Measurements from ENCODE around the gene IL17RD. TPM values are rescaled to one million over a fixed set of nuclear protein-coding genes. Genes with fewer than 3 reads are reported as not detected.

Gene IL17RD
- total RNA-seq, 1 donor from 2014 or later = 10.7 TPM

DNA sequence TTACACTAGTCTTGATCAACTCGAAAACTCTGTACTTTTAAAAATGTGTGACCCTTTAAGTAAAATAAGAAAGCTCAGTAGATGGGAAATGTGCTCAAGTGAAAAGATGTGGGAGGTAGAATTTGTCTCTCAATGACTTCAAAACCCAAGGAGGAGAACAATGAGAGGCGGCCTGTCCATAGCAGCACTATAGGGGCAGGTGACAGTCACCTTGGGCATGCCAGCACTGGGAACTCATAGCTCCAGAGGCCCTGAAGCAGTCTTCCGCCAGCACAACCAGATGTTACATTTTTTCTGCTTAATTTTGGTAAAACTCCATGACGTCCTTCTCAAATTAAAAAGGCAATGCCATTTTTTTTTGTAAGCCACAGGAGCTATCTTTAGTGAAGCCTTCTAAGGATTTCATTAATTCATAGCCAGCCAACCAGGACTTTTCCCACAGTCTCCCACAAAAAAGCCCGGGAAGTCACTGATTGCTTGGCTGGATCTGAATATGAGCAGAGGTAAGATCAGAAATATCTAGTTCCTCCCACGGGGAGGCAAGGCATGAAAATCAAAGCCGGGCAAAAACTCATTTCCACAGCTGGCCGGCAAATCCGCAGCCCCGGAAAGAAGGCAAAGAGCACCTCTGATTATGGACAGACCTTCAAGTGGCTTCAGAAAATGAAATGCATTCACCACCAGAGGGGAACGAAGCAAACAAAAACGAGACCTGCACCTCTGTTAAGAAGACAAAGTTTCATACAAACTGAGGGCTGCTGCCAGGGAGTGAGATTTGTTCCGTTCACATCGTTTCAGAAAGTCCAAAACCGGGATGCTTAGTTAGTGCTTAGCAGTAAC is 10.5 kb downstream of the IL17RD start:
- Mint-ChIP-seq H3K27me3 (ENCODE audit: unreplicated experiment) (peaks cover 15% of the 10 kb centered on the region), H3K9me3 (ENCODE audit: unreplicated experiment) (no peaks in the 10 kb centered on the region), H3K36me3 (ENCODE audit: low read depth, unreplicated experiment) (peaks cover 4% of the 10 kb centered on the region), H3K4me3 (ENCODE audit: unreplicated experiment) (no peak overlapping the region), H3K27ac (ENCODE audit: unreplicated experiment) (no peak overlapping the region), H3K4me1 (ENCODE audit: unreplicated experiment) (peaks cover 35% of the 10 kb centered on the region)
- no peak for DNase-seq (ENCODE audit: low spot score)
- TF ChIP-seq, protein P1, sequence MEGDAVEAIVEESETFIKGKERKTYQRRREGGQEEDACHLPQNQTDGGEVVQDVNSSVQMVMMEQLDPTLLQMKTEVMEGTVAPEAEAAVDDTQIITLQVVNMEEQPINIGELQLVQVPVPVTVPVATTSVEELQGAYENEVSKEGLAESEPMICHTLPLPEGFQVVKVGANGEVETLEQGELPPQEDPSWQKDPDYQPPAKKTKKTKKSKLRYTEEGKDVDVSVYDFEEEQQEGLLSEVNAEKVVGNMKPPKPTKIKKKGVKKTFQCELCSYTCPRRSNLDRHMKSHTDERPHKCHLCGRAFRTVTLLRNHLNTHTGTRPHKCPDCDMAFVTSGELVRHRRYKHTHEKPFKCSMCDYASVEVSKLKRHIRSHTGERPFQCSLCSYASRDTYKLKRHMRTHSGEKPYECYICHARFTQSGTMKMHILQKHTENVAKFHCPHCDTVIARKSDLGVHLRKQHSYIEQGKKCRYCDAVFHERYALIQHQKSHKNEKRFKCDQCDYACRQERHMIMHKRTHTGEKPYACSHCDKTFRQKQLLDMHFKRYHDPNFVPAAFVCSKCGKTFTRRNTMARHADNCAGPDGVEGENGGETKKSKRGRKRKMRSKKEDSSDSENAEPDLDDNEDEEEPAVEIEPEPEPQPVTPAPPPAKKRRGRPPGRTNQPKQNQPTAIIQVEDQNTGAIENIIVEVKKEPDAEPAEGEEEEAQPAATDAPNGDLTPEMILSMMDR (IDR thresholded peaks at IDR 0.05; ENCODE audit: unreplicated experiment) = no peak

DNA sequence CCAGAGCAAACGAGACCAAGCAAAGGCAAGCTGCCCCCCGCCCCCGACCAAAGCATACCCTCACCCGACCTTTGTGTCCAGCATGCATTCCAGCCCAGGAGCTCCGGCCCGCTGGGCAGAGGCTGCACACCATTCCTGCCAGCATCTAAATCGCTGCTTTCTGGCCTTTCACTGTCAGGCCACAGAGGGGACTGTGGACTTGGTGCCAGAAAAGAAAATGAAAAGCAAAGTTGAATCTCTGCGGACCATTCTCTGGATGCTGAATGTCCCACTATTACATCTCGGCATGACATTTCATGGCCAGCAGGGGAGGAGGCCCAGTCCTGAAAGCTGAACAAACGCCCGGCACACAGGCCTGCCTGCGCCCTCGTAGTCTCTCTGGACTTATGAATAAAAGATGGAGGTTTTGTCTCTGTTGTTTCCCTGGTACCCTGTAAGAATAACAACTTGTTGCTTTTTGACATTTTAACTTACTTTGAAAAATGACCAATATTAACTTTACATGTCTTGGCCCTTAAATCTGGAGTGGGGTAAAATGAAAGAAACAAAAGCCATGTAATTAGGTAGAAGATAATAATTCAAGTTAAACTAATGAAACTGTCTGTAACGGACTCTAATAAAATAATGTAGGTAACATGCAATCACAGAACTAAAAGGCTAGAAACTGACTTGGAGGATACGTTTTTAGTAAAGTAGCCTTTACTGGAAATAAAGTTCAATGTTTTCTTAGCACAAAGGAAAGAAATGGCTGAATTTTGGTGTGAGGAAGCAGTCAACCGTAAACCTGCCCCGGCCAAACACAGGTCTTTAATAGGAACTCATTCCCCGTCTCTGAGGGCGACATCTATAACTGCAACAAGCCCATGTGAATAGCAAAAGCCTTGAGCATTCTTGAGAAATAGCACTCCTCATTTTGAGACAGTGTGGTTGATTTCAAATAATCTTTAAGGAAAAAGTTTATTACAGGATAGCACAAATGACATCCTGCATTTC is 12.7 kb downstream of the IL17RD start:
- no peak overlapping the region for H3K4me3 Mint-ChIP-seq (ENCODE audit: unreplicated experiment)
- peaks cover 15% of the 10 kb centered on the region for H3K27me3 Mint-ChIP-seq (ENCODE audit: unreplicated experiment)
- peaks cover 17% of the 10 kb centered on the region for H3K4me1 Mint-ChIP-seq (ENCODE audit: unreplicated experiment)
- H3K9me3 Mint-ChIP-seq (ENCODE audit: unreplicated experiment) = no peaks in the 10 kb centered on the region
- DNase-seq (ENCODE audit: low spot score) = no peak
- H3K27ac Mint-ChIP-seq (ENCODE audit: unreplicated experiment) = no peak overlapping the region
- H3K36me3 Mint-ChIP-seq (ENCODE audit: low read depth, unreplicated experiment) = peaks cover 4% of the 10 kb centered on the region
- TF ChIP-seq, protein P1 (IDR thresholded peaks at IDR 0.05; ENCODE audit: unreplicated experiment) = no peak

GRCh38 chr3:57151749-57152148 is 13.4 kb downstream of the IL17RD start:
- no peak for DNase-seq (ENCODE audit: low spot score)
- H3K4me3 Mint-ChIP-seq (ENCODE audit: unreplicated experiment) = no peak overlapping the region
- H3K36me3 Mint-ChIP-seq (ENCODE audit: low read depth, unreplicated experiment) = peaks cover 4% of the 10 kb centered on the region
- H3K9me3 Mint-ChIP-seq (ENCODE audit: unreplicated experiment) = no peaks in the 10 kb centered on the region
- H3K27ac Mint-ChIP-seq (ENCODE audit: unreplicated experiment) = no peak overlapping the region
- peaks cover 13% of the 10 kb centered on the region for H3K27me3 Mint-ChIP-seq (ENCODE audit: unreplicated experiment)
- TF ChIP-seq, protein P1 (IDR thresholded peaks at IDR 0.05; ENCODE audit: unreplicated experiment) = no peak
- peaks cover 12% of the 10 kb centered on the region for H3K4me1 Mint-ChIP-seq (ENCODE audit: unreplicated experiment)

DNA sequence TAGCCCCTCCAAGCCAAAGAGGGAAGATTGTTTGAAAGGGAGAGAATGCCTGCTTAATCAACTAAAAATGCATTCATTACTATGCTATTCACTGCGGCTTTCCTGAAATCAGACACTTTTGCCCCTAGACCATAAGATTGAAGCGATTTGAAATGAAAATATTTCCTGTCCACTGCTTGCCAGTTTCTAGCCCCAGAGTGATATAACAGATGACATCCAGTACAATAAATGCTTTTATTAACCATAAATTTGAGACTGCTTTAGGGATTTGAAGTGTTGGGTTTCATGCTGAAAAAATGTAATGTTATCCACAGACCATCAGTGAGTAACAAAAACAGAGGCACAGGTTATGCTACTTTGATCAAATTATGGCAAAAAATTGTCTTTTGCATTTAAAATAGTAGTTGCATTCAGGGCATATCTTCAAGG is 14.1 kb downstream of the IL17RD start:
- H3K4me3 Mint-ChIP-seq (ENCODE audit: unreplicated experiment) = no peak overlapping the region
- peaks cover 9% of the 10 kb centered on the region for H3K4me1 Mint-ChIP-seq (ENCODE audit: unreplicated experiment)
- peaks cover 9% of the 10 kb centered on the region for H3K27me3 Mint-ChIP-seq (ENCODE audit: unreplicated experiment)
- H3K27ac Mint-ChIP-seq (ENCODE audit: unreplicated experiment) = no peak overlapping the region
- H3K36me3 Mint-ChIP-seq (ENCODE audit: low read depth, unreplicated experiment) = peaks cover 3% of the 10 kb centered on the region
- TF ChIP-seq, protein P1 (IDR thresholded peaks at IDR 0.05; ENCODE audit: unreplicated experiment) = no peak
- no peak for DNase-seq (ENCODE audit: low spot score)
- H3K9me3 Mint-ChIP-seq (ENCODE audit: unreplicated experiment) = no peaks in the 10 kb centered on the region

Measured in endothelial cell (in vitro differentiated cells).